ENCODE results near the gene PCSK5.
"Not testable (repeated sequence)": the region's sequence is repeated elsewhere in the genome, so short reads cannot be mapped to it uniquely, and the experiment has no call there.

PCSK5 gene

GRCh38 chr9:76255781-76256455 is 365.4 kb downstream of the PCSK5 start:
- DNase-seq (ENCODE audit: low spot score) = no peak

- DNase-seq (ENCODE audit: low spot score) = no peak
These were observed 366.8 kb downstream of the PCSK5 start for GRCh38 chr9:76257311-76257710.

DNA sequence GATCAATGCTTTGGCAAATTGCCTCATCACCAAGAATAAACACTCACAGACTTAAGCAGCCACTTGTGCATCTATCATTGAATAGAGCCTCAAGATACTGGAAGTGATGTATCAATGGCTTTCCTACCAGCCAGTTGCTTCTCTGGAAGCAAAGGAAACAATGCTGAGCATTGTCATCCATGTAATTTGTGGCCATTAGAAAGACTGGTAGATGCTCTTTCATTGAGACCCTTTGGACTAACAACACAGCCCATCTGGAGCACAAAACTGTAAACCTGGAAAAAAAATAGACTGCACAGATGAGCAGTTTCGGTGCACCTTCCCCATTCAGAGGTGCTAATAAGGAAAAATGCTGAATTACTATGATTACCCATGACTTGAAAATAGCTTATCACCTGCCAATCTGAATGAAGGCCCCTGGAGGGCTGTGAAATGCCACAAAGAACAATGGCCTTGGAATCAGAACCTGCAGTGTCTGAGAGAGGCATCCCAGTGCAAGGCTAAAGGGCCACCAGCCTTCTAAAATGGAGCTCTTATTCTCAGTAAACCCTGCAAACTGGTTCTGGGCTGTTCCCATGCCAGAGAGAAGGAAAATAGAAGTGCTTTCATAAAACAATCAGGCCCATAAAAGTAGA is 376.3 kb downstream of the PCSK5 start:
- DNase-seq (ENCODE audit: low spot score) = no peak

GRCh38 chr9:76267284-76267652 is 376.8 kb downstream of the PCSK5 start:
- no peak for DNase-seq (ENCODE audit: low spot score)

GRCh38 chr9:76269789-76270188 is 379.3 kb downstream of the PCSK5 start:
- no peak for DNase-seq (ENCODE audit: low spot score)

- no peak for DNase-seq (ENCODE audit: low spot score)
These were observed 381.3 kb downstream of the PCSK5 start for GRCh38 chr9:76271755-76272154.

- no peak for DNase-seq (ENCODE audit: low spot score)
These were observed 398.6 kb downstream of the PCSK5 start for GRCh38 chr9:76289042-76289441.

DNA sequence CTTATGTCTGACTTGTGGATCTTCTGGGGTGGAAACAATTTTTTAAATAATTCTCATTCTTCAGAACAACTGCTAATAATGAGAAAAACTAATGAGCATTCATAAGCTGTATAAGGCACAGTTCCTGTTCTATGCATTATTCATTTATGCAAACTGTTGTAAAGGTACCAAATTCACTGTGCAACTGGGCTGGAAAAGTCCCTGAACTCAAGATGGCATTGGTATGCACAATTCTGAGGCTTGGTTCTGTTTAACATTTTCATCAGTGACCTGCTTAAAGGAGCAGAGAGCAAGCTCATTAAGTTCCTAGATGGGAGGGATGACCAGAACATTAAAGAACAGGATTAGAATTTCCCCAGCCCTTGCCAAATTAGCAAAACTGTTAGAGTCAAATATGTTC is 399.2 kb downstream of the PCSK5 start:
- DNase-seq (ENCODE audit: low spot score) = no peak

DNA sequence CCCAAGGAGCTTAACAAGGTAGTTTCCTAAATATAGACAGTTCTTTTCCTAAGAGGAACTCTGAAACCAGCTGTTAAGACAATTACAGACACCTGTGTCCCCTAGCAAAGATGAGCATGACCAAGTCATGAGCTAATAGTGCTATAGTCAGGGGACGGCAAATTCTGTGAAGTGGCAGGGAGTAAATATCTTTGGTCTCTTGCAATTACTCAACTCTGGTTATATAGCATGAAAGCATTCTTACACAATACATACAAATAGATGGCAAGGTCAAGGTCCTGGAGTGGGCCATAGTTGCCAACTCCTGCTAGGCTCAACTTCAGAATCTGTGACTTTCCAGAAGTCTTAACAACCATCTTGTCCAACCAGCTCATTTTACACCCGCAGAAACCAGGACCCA is 400.1 kb downstream of the PCSK5 start:
- no peak for DNase-seq (ENCODE audit: low spot score)

DNA sequence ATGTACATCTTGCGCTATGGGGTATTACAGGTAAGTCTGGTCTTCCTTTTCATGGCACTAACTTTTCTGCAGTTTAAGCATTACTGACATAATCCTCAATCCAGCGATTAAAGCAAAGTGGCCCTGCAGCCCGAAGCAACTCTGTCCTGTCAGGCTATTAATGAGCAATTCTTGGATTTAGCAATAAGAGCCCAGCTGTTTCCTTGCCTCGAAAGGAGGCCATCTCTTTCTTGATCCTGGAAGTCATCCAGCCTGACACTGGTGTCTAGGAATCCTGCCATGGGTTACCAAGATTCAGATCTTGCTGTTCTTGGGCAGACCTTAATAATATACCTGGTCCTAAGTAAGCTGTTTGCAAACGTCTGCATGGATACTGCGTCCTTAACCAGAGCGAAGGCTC is 401.8 kb downstream of the PCSK5 start:
- no peak for DNase-seq (ENCODE audit: low spot score)

- no peak for DNase-seq (ENCODE audit: low spot score)
These were observed 402.2 kb downstream of the PCSK5 start for GRCh38 chr9:76292658-76293057.

GRCh38 chr9:76294301-76294700 is 403.8 kb downstream of the PCSK5 start:
- no peak for DNase-seq (ENCODE audit: low spot score)

- DNase-seq (ENCODE audit: low spot score) = no peak
These were observed 406.3 kb downstream of the PCSK5 start for GRCh38 chr9:76296561-76297310.

DNA sequence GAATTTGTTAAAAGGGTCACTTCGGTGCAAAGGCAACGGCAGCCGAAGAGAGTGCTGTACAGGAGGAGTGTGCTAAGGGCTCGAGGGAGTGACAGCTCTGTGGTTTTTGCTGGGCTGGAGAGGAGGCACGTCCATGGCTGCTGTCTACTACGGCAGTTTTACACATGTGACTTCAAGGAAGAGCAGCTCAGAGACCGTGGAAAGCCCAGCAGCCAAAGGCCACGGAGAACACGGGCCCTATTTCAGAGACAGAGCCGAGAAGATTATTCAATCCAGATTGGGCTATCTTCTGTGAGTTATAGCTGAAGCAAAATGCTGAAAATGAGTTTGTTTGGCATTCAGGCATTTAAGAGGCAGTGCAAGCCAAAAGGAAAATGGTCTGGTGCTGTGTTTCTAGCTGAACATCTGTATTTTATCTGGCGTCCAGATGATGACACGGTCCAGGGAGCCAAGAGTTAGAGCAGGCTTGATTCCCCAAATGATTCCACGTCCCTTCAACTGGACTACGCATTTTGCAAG is 407.3 kb downstream of the PCSK5 start:
- DNase-seq (ENCODE audit: low spot score) = no peak

DNA sequence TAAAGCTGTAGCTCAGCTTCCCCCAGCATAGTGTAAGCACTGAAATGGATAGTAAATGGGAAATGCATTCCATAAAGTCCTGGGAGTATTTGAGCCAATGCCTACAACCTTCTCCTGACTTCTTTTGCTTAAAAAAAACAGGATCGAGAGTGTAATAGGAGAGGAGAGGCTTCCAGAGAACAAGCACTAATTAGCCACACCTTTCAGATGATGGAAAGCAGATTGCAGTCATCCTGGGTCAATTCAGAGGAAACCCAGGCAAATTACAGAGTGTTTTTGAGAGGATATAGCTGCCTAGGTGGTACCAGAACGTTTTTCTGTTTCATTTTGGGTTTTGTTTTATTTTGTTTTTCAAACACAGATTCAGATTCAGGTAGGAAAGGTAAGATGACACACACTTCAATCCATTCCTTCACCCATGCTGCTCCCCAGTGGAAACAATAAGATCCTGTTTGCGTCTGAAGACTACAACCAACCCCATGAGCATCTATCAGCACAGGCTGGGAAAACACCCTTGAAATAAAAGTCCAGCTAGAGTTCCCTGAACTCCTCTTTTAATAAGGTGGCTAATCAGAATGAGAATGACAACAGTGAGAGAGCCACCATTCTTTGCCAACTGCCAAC is 408.2 kb downstream of the PCSK5 start:
- DNase-seq (ENCODE audit: low spot score) = no peak

- DNase-seq (ENCODE audit: low spot score) = no peak
These were observed 412.1 kb downstream of the PCSK5 start for GRCh38 chr9:76302543-76302942.

GRCh38 chr9:76302947-76303550 is 412.6 kb downstream of the PCSK5 start:
- DNase-seq (ENCODE audit: low spot score) = no peak

DNA sequence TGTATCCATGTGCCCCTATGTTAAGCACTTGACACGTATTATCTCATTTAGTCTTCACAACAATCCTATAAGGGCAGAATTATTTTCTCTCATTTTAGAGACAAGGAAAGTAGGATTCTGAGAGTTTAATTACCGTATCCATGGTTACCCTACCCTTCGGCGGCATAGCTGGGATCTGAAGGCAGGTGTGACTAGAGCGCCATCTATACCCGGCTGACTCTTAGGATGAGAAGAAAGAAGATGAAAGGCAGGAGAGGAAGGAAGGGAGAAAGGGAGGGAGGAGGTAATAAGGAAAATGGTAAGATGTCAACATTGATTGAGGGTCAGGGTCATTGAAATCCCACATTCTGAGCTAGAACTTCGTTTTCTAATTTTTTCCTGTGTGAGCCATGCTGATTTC is 416.6 kb downstream of the PCSK5 start:
- DNase-seq (ENCODE audit: low spot score) = not testable (repeated sequence)

- DNase-seq (ENCODE audit: low spot score) = no peak
These were observed 420.1 kb downstream of the PCSK5 start for GRCh38 chr9:76310577-76310976.

DNA sequence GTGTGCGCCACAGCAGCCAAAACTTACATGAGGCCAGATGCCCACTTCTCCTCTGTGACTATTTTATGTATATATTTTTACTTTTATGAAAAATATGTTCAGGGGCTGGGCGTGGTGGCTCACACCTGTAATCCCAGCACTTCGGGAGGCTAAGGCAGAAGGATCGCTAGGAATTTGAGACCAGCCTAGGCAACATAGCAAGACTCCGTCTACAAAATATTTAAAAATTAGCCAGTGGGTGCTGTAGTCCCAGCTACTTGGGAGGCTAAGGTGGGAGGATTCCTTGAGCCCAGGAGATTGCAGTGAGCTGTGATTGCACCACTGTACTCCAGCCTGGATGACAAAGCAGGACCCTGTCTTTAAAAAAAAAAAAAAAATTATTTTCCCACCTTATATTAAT is 420.5 kb downstream of the PCSK5 start:
- DNase-seq (ENCODE audit: low spot score) = no peak

GRCh38 chr9:76311537-76311936 is 421.1 kb downstream of the PCSK5 start:
- no peak for DNase-seq (ENCODE audit: low spot score)

- DNase-seq (ENCODE audit: low spot score) = no peak
These were observed 423.3 kb downstream of the PCSK5 start for GRCh38 chr9:76313771-76314170.

Measured in putamen (tissue), 1 donor.